HepG2 (cell line): Measurements from ENCODE around the gene USP2. TPM values are rescaled to one million over a fixed set of nuclear protein-coding genes. Genes with fewer than 3 reads are reported as not detected.

Source experiments
- AGO2 ChIP-seq: fragments of 200-400 bp; formaldehyde crosslinking; optimal IDR thresholded peaks from 2 replicates; pipeline ENCODE3; 2017; ENCODE audit warnings: mild to moderate bottlenecking, low read depth, low read length, moderate library complexity
- GFI1 ChIP-seq: sonication (generic); formaldehyde crosslinking; IDR thresholded peaks from 2 replicates; pipeline ENCODE4 v1.5.0; 2020; ENCODE audit warnings: missing genetic modification reagents, mild to moderate bottlenecking, borderline replicate concordance
- KDM2A ChIP-seq: sonication (generic); formaldehyde crosslinking; IDR thresholded peaks from 2 replicates; pipeline ENCODE4 v1.4.0; 2020; ENCODE audit warnings: low read depth, missing genetic modification reagents, borderline replicate concordance
- KDM5A ChIP-seq: fragments of 200-600 bp; sonication (generic); IDR thresholded peaks from 2 replicates; pipeline ENCODE4 v1.7.0; 2018; ENCODE audit warnings: antibody characterized with exemption, mild to moderate bottlenecking, low read length, borderline replicate concordance
- KIAA2018 ChIP-seq: sonication (generic); formaldehyde crosslinking; IDR thresholded peaks from 2 replicates; pipeline ENCODE4 v1.5.0; 2020; ENCODE audit warnings: mild to moderate bottlenecking, missing genetic modification reagents, borderline replicate concordance
- MXD1 ChIP-seq: sonication (generic); formaldehyde crosslinking; IDR thresholded peaks from 2 replicates; pipeline ENCODE4 v1.4.0; 2020; ENCODE audit warnings: mild to moderate bottlenecking, missing genetic modification reagents
- NFAT5 ChIP-seq: sonication (generic); formaldehyde crosslinking; IDR thresholded peaks from 2 replicates; pipeline ENCODE4 v1.4.0; 2020; ENCODE audit warnings: missing genetic modification reagents
- NR2C2 ChIP-seq: sonication (generic); formaldehyde crosslinking; IDR thresholded peaks from 2 replicates; pipeline ENCODE4 v1.4.0; 2020; ENCODE audit warnings: missing genetic modification reagents, mild to moderate bottlenecking, moderate library complexity, borderline replicate concordance
- PHF5A ChIP-seq: IDR thresholded peaks from one replicate; pipeline ENCODE4 v1.6.1; 2018; ENCODE audit warnings: low read depth, missing genetic modification reagents; ENCODE audit not compliant: unreplicated experiment
- SMC3 ChIP-seq: IDR thresholded peaks from 2 replicates; pipeline ENCODE4 v1.6.1; 2011; ENCODE audit warnings: low read length, improper control_type of control experiment
- SP5 ChIP-seq: IDR thresholded peaks from 2 replicates; pipeline ENCODE4 v1.6.1; 2016; ENCODE audit warnings: low read depth, borderline replicate concordance
- ZFP41 ChIP-seq: sonication (generic); formaldehyde crosslinking; IDR thresholded peaks from 2 replicates; pipeline ENCODE4 v1.4.0; 2020; ENCODE audit warnings: mild to moderate bottlenecking, missing genetic modification reagents, borderline replicate concordance
- ZNF44 ChIP-seq: sonication (generic); formaldehyde crosslinking; IDR thresholded peaks from 2 replicates; pipeline ENCODE4 v1.5.1; 2020; ENCODE audit warnings: mild to moderate bottlenecking, missing genetic modification reagents
- ZNF780A ChIP-seq: sonication (generic); formaldehyde crosslinking; IDR thresholded peaks from 2 replicates; pipeline ENCODE4 v1.8.0; 2022; ENCODE audit warnings: mild to moderate bottlenecking, missing genetic modification reagents, moderate library complexity
- polyA plus RNA-seq, 8 experiments: library from polyadenylated mRNA; depleted of rRNA in 3 of 8; stranded (reverse) in 7 of 8; unstranded in 1 of 8; fragments of >200 nt; fragmentation: Illumina TruSeq in 4 of 8; extraction: Trizol in 4 of 8; gene quantifications; 2 replicates each; pipeline versions ENCODE4 v1.2.1 to v1.2.3, GENCODE V29; 2011 to 2016; ENCODE audit warnings: low read depth in 4 of 8, missing spikeins in 1 of 8, mixed read lengths in 1 of 8; ENCODE audit not compliant: insufficient read depth in 1 of 8
- total RNA-seq, 5 experiments: library from RNA; depleted of rRNA; stranded (reverse); fragments of >200 nt; fragmentation: Illumina TruSeq; extraction: Trizol; gene quantifications; 2 replicates each; pipeline ENCODE4 v1.2.3, GENCODE V29; 2016; ENCODE audit warnings: low read depth in 1 of 5

USP2 gene
- total and polyA plus RNA-seq, 2 of the 13 experiments (the other 11 are each of a cell fraction or from before 2014, with no cell fraction given): 2.5 to 6.0 TPM

- no peak for TF ChIP-seq PHF5A
- TF ChIP-seq ZFP41: no peak
- 0 out of 2 replicates have a peak, but pooled peaks have one; percentile 46 for TF ChIP-seq MXD1 (CRISPR knock-in tag)
- no peak for TF ChIP-seq GFI1 (CRISPR knock-in tag)
- no peak for TF ChIP-seq NFAT5 (CRISPR knock-in tag)
- TF ChIP-seq NR2C2 (CRISPR knock-in tag): no peak
- no peak for TF ChIP-seq AGO2
- TF ChIP-seq ZNF780A (CRISPR knock-in tag): no peak
- TF ChIP-seq KIAA2018 (CRISPR knock-in tag): no peak
- TF ChIP-seq KDM5A: no peak
- TF ChIP-seq KDM2A (CRISPR knock-in tag): 0 out of 2 replicates have a peak, but pooled peaks have one; percentile 29
- no peak for TF ChIP-seq SMC3
- TF ChIP-seq SP5 (CRISPR knock-in tag): 0 out of 2 replicates have a peak, but pooled peaks have one; percentile 24
- TF ChIP-seq ZNF44 (CRISPR knock-in tag): no peak
These were observed 64.5 kb downstream of the USP2 start, which contains the start of gene MCAM (continued) for GRCh38 chr11:119316729-119317591.
